VCaP (cell line): ENCODE data around the gene CDK7.

Experiments
- H3K27ac ChIP-seq: fragments of 450-650 bp; 2 replicates; pipeline ENCODE4 v1.5.1; 2017
- TF ChIP-seq, protein P1 (sequence below): fragments of 450-650 bp; conservative IDR thresholded peaks from 2 replicates; pipeline ENCODE4 v1.5.1; 2017; ENCODE audit warnings: mild to moderate bottlenecking, moderate library complexity

CDK7 gene

GRCh38 chr5:69265931-69266330 lies 31.2 kb downstream of the CDK7 start:
- no peak overlapping the region for H3K27ac ChIP-seq
- TF ChIP-seq, protein P1, sequence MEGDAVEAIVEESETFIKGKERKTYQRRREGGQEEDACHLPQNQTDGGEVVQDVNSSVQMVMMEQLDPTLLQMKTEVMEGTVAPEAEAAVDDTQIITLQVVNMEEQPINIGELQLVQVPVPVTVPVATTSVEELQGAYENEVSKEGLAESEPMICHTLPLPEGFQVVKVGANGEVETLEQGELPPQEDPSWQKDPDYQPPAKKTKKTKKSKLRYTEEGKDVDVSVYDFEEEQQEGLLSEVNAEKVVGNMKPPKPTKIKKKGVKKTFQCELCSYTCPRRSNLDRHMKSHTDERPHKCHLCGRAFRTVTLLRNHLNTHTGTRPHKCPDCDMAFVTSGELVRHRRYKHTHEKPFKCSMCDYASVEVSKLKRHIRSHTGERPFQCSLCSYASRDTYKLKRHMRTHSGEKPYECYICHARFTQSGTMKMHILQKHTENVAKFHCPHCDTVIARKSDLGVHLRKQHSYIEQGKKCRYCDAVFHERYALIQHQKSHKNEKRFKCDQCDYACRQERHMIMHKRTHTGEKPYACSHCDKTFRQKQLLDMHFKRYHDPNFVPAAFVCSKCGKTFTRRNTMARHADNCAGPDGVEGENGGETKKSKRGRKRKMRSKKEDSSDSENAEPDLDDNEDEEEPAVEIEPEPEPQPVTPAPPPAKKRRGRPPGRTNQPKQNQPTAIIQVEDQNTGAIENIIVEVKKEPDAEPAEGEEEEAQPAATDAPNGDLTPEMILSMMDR = peak; percentile 38

- TF ChIP-seq, protein P1 = no peak
Measured at GRCh38 chr5:69268899-69269298, 34.2 kb downstream of the CDK7 start.

DNA sequence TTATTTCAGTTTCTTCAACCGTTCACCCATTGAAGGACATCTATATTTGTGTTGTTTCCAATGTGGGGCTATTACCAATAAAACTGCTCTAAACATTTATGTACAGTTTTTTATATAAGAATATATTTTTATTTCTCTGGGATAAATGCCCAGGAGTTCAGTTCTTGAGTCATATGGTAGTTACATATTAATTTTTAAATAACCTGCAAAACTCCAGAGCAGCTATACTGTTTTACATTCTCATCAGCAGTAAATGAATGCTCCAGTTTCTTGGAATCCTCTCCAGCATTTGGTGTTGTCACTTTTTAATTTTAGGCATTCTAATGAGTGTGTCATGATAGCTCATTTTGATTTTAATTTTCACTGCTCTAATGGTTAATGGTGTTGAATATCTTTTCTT lies 36.2 kb downstream of the CDK7 start:
- peak overlapping the region; percentile 4; the same call in 1 of the 2 replicates for H3K27ac ChIP-seq
- TF ChIP-seq, protein P1 = no peak

More at GRCh38 chr5:69268899-69269298, 34.2 kb downstream of the CDK7 start:
- no peak overlapping the region for H3K27ac ChIP-seq

DNA sequence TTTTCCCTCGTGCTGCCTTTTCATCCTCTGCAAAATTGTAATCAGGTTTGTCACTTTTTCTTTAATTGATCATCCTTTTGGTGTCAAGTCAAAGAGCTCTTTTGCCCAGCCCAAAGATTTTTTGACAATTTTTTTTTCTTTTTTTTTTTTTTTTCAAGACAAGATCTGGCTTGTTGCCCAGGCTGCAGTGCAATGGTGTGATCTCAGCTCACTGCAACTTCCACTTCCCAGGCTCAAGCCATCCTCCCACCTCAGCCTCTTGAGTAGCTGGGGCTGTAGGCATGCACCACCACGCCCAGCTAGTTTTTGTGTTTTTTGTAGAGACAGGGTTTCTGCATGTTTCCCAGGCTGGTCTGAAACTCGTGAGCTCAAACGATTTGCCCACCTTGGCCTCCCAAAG lies 36.7 kb downstream of the CDK7 start:
- TF ChIP-seq, protein P1 = no peak

GRCh38 chr5:69275563-69275962 lies 40.9 kb downstream of the CDK7 start:
- TF ChIP-seq, protein P1 = no peak
- peak overlapping the region; percentile 89 for H3K27ac ChIP-seq

More for the DNA sequence above, 36.7 kb downstream of the CDK7 start:
- peak overlapping the region; percentile 4; the same call in 1 of the 2 replicates for H3K27ac ChIP-seq

- TF ChIP-seq, protein P1 = no peak
- peak overlapping the region; percentile 89 for H3K27ac ChIP-seq
Measured at GRCh38 chr5:69276422-69277174, 41.9 kb downstream of the CDK7 start.

GRCh38 chr5:69279517-69279916 lies 44.8 kb downstream of the CDK7 start:
- TF ChIP-seq, protein P1 = no peak
- H3K27ac ChIP-seq = no peak overlapping the region
